Stimulated activated memory B cell treated with anti-CD40 and anti-IgM and Interleukin-4, amounts not matched to agents 10 μg/mL and 1 μg/mL and 100 μg/mL, for 72 hours (primary cell): Measurements from ENCODE around the gene ELL2.

Source experiments
- ATAC-seq: fragments of 150-1000 bp; cut with Tn5 transposase; 2 replicates; pipeline ENCODE4 v1.10.0; 2021
- H3K27ac Mint-ChIP-seq: one replicate; pipeline ENCODE4 v1.8.0; 2022; ENCODE audit warnings: mild to moderate bottlenecking, mixed read lengths
- H3K27me3 Mint-ChIP-seq: one replicate; pipeline ENCODE4 v1.8.0; 2022; ENCODE audit warnings: mixed read lengths
- H3K36me3 Mint-ChIP-seq: one replicate; pipeline ENCODE4 v1.8.0; 2022; ENCODE audit warnings: mixed read lengths
- H3K4me1 Mint-ChIP-seq: one replicate; pipeline ENCODE4 v1.8.0; 2022; ENCODE audit warnings: mixed read lengths
- H3K4me3 Mint-ChIP-seq: one replicate; pipeline ENCODE4 v1.8.0; 2022; ENCODE audit warnings: mild to moderate bottlenecking, moderate library complexity, mixed read lengths
- H3K9me3 Mint-ChIP-seq: one replicate; pipeline ENCODE4 v1.8.0; 2022; ENCODE audit warnings: mixed read lengths

Gene ELL2

DNA sequence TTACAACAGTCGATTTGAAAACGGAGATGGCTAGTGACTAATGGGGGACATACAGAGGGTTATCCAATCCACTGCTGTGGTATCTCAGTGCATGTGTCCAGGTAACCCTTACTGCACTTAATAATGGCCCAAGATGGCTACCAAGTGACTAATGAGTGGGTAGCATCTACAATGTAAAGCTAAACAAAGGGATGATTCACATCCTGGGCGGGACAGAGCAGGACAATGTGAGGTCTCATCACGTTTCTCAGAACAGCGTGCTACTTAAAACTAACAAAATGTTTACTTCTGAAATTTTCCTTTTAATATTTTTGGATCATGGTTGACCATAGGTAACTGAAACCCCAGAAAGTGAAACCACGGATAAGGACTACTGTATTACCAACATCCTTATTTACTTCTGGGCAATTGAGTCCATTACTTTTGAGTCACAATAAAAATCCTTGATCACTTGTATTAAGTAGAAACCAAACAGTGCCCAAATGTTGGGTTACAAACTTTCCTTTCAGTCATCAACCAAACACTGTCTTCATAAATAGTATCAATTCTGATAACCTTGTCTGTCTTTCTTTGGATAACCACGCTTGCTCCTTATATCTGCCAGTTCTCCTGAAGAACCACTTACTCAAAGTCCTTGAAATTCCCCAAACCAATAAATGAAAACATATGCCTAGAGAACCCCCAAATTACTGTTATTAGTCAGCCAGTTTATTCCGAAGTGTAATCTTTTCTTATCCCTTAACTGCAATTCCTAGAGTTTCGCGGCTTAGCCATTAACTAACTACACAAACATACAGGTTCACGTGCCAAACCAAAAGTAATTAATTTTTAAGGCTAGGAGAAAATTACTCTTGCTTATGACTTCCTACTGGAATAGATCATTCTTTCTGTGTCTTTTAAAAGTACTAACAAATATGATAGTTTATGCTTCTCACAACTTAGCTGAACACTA, 59.7 kb downstream of the ELL2 start:
- Mint-ChIP-seq H3K9me3 (no peaks in the 10 kb centered on the region), H3K36me3 (peaks cover 45% of the 10 kb centered on the region), H3K4me1 (no peaks in the 10 kb centered on the region), H3K27me3 (no peaks in the 10 kb centered on the region), H3K27ac (no peak overlapping the region), H3K4me3 (no peak overlapping the region)
- no peak for ATAC-seq

- ATAC-seq, result no peak
- Mint-ChIP-seq H3K27ac (no peak overlapping the region), H3K36me3 (peaks cover 48% of the 10 kb centered on the region), H3K9me3 (no peaks in the 10 kb centered on the region), H3K4me1 (no peaks in the 10 kb centered on the region), H3K27me3 (no peaks in the 10 kb centered on the region), H3K4me3 (no peak overlapping the region)
Observed at GRCh38 chr5:95900383-95900958, 61.2 kb downstream of the ELL2 start.

DNA sequence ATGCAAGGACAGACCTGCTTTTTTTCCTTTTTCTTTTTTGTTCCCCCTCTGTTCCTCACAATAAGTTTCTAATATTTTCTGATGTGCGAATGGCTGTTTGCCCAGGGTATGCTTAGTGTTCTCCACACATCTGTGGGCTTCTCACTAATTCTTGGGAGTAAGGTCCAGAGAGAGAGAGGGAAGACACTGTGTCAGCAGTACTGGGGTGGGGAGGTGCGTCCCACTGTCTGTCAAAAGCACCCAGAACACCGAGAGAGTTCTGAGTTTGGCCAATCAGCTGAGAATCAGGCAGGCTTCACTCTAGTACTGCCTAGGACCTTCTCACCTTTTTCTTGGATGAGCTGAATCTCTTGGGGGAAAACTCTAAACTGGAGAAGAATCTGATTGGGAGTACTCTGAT, 61.8 kb downstream of the ELL2 start:
- peaks cover 50% of the 10 kb centered on the region for H3K36me3 Mint-ChIP-seq

GRCh38 chr5:95899006-95899405, 62.6 kb downstream of the ELL2 start:
- no peak overlapping the region for H3K4me3 Mint-ChIP-seq
- peaks cover 49% of the 10 kb centered on the region for H3K36me3 Mint-ChIP-seq
- no peak for ATAC-seq
- H3K4me1 Mint-ChIP-seq, result no peaks in the 10 kb centered on the region
- H3K9me3 Mint-ChIP-seq, result no peaks in the 10 kb centered on the region
- H3K27ac Mint-ChIP-seq, result no peak overlapping the region
- no peaks in the 10 kb centered on the region for H3K27me3 Mint-ChIP-seq

More for the DNA sequence above, 61.8 kb downstream of the ELL2 start:
- no peaks in the 10 kb centered on the region for H3K4me1 Mint-ChIP-seq
- H3K4me3 Mint-ChIP-seq, result no peak overlapping the region
- no peak overlapping the region for H3K27ac Mint-ChIP-seq
- H3K27me3 Mint-ChIP-seq, result no peaks in the 10 kb centered on the region
- no peak for ATAC-seq
- H3K9me3 Mint-ChIP-seq, result no peaks in the 10 kb centered on the region

- Mint-ChIP-seq H3K36me3 (peaks cover 33% of the 10 kb centered on the region), H3K27me3 (no peaks in the 10 kb centered on the region), H3K9me3 (no peaks in the 10 kb centered on the region), H3K4me3 (no peak overlapping the region), H3K27ac (no peak overlapping the region), H3K4me1 (no peaks in the 10 kb centered on the region)
- ATAC-seq, result no peak
Observed at GRCh38 chr5:95895771-95896170, 65.9 kb downstream of the ELL2 start.

DNA sequence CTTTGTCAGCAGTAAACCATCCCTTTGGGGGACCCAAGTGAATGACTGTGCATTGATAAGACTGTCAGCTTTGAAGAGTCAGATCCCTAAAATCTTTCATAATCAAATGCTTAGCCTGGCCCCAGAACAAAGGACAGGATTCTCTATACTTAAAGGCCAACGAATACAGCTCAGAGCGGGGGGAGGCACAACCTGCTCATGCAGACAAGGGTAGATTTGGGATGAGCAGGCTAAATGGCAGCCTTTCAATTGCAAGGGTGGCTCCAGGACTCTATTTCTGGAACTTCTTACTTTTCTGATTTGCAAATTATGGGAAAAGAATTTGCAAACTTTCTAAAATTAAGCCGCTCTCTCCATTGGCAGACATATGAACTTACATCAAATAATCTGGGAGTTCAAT, 66.4 kb downstream of the ELL2 start:
- Mint-ChIP-seq H3K4me3 (no peak overlapping the region), H3K4me1 (no peaks in the 10 kb centered on the region), H3K27me3 (no peaks in the 10 kb centered on the region), H3K27ac (no peak overlapping the region), H3K9me3 (no peaks in the 10 kb centered on the region), H3K36me3 (peaks cover 33% of the 10 kb centered on the region)
- no peak for ATAC-seq

DNA sequence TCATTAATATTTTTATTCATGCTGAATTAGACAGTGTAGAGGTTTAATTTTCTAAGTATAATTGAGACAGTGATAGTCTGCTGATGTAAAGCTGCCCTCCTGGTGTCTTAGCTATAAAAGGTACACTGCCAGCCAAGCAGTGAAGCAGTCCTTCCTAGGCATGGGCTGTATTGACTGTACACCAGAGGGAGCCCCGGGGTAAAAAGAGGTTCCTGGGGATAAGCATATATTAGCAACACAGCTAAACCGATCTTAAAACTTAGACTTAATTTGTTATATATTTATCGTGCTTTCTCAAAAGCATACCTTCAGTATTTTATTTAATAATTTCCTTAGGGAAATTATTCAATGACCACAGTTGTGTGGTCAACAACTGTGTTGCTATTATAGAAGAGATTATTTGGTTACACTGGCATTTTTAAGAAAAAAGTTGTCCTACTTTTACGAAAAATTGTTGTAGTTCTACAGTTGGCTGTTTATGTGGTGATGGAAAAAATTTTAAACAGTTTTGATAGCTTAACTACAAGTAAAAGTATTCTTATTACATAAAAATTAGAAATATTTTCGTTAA, 68.8 kb downstream of the ELL2 start:
- Mint-ChIP-seq H3K36me3 (peaks cover 25% of the 10 kb centered on the region), H3K4me1 (no peaks in the 10 kb centered on the region), H3K27me3 (no peaks in the 10 kb centered on the region)

GRCh38 chr5:95891499-95891898, 70.2 kb downstream of the ELL2 start:
- ATAC-seq, result no peak
- no peak overlapping the region for H3K27ac Mint-ChIP-seq
- H3K27me3 Mint-ChIP-seq, result no peaks in the 10 kb centered on the region
- H3K9me3 Mint-ChIP-seq, result no peaks in the 10 kb centered on the region
- H3K4me1 Mint-ChIP-seq, result no peaks in the 10 kb centered on the region
- peaks cover 21% of the 10 kb centered on the region for H3K36me3 Mint-ChIP-seq
- H3K4me3 Mint-ChIP-seq, result no peak overlapping the region

More for the DNA sequence above, 68.8 kb downstream of the ELL2 start:
- no peak overlapping the region for H3K4me3 Mint-ChIP-seq
- ATAC-seq, result peak; percentile 57
- H3K27ac Mint-ChIP-seq, result no peak overlapping the region
- no peaks in the 10 kb centered on the region for H3K9me3 Mint-ChIP-seq

DNA sequence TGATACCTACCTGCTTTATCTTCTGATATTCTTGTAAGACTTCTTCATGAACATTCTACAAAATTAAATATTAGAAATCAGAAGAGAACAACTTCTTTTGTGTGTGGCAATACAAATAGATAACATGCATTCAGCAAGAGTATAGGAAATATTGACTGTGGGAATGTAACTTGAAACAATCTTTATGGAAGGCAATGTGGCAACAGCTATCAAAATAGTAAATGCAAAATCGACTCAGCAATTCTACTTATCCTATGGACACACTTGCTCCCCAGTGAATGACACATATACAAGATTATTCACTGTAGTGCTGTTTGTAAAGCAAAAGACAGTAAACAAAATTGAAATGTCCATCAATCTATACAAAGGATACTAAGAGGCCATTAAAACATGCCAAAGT, 72.6 kb downstream of the ELL2 start:
- H3K4me3 Mint-ChIP-seq, result no peak overlapping the region
- H3K27me3 Mint-ChIP-seq, result no peaks in the 10 kb centered on the region
- no peak for ATAC-seq
- peaks cover 6% of the 10 kb centered on the region for H3K4me1 Mint-ChIP-seq
- no peaks in the 10 kb centered on the region for H3K9me3 Mint-ChIP-seq
- H3K27ac Mint-ChIP-seq, result no peak overlapping the region
- H3K36me3 Mint-ChIP-seq, result peaks cover 6% of the 10 kb centered on the region

GRCh38 chr5:95887977-95888376, 73.7 kb downstream of the ELL2 start:
- H3K27me3 Mint-ChIP-seq, result no peaks in the 10 kb centered on the region
- peaks cover 6% of the 10 kb centered on the region for H3K36me3 Mint-ChIP-seq
- H3K4me1 Mint-ChIP-seq, result peaks cover 16% of the 10 kb centered on the region
- no peak overlapping the region for H3K4me3 Mint-ChIP-seq
- H3K9me3 Mint-ChIP-seq, result no peaks in the 10 kb centered on the region
- no peak for ATAC-seq
- no peak overlapping the region for H3K27ac Mint-ChIP-seq

DNA sequence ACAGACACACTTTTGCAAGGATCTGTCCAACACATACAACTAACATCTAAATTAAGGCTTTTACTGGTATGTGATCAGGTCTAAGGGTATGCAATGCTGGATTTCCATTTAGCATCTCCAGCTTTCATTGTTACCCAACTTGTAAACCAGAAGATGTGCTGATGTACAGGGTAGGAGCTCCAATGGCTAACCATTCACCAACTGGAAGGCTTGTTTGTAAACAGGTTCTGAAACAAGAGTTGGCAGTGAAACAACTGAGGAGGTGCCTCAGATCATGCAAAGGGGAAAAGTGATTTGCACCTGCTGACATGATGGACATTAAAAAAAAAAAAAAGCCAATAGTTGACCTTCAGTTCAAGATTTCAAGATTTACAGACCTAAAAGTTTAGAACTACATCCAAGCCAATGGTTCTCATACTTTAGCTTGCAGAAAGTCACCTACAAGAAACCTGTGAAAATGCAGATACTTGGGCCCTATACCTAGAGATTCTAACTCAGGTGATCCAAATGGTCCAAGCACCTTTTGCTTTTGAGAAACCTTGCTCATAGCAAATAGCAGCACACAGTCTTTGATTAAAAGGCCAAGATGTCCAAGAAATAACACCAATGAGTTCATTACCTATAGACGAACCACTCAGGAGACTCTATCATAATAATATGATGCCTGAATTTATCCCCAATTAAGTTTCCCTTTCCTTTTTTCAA, 75.2 kb downstream of the ELL2 start:
- peaks cover 16% of the 10 kb centered on the region for H3K4me1 Mint-ChIP-seq
- H3K27ac Mint-ChIP-seq, result no peak overlapping the region
- no peaks in the 10 kb centered on the region for H3K9me3 Mint-ChIP-seq
- H3K27me3 Mint-ChIP-seq, result no peaks in the 10 kb centered on the region
- H3K4me3 Mint-ChIP-seq, result no peak overlapping the region
- peaks cover 6% of the 10 kb centered on the region for H3K36me3 Mint-ChIP-seq
- ATAC-seq, result no peak

GRCh38 chr5:95884511-95884910, 77.1 kb downstream of the ELL2 start:
- H3K9me3 Mint-ChIP-seq, result no peaks in the 10 kb centered on the region
- peaks cover 6% of the 10 kb centered on the region for H3K36me3 Mint-ChIP-seq
- H3K4me3 Mint-ChIP-seq, result no peak overlapping the region
- H3K27ac Mint-ChIP-seq, result peak overlapping the region; percentile 36
- no peaks in the 10 kb centered on the region for H3K27me3 Mint-ChIP-seq
- H3K4me1 Mint-ChIP-seq, result peaks cover 16% of the 10 kb centered on the region
- no peak for ATAC-seq

DNA sequence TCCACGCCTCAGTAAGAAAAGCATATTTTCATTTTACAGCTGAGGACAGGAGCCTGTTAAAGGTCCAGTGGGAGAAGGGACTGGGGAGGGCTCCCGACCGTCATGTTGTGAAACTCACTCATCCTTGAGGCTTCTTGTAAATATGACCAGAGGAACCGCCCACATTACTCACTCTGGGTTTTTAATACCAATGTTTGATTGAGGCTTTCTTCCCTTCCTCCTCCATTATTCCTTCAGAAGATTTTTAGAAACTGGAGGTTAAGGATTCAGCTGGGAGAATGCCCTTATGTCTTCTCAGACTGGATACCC, 77.7 kb downstream of the ELL2 start:
- Mint-ChIP-seq H3K36me3 (peaks cover 6% of the 10 kb centered on the region), H3K4me3 (peak overlapping the region; percentile 0), H3K27ac (peak overlapping the region; percentile 36), H3K27me3 (no peaks in the 10 kb centered on the region), H3K4me1 (peaks cover 18% of the 10 kb centered on the region), H3K9me3 (no peaks in the 10 kb centered on the region)
- peak; percentile 69 for ATAC-seq

- Mint-ChIP-seq H3K27me3 (no peaks in the 10 kb centered on the region), H3K36me3 (peaks cover 6% of the 10 kb centered on the region), H3K4me3 (peak overlapping the region; percentile 0)
Observed at GRCh38 chr5:95883185-95884016, 78.2 kb downstream of the ELL2 start.

DNA sequence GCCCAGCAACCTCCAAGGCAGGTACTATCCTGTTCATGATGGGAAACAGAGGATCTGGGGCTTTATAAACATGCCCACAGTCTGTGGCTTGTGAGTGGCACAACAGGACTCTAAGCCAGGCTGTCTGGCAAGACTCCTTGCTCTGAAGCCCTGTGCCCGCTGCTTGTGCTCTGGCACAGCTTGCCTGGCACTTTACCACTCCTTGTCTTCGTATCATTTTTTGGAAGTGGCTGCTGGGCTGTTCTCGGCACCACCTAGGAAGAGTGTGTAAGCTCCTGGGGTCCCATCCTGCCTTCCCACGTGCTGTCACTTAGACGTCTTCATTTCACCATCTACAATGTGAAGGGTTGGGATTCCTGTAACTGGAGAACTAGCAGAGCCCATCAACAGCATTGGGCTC, 79.8 kb downstream of the ELL2 start:
- ATAC-seq, result no peak
- H3K27ac Mint-ChIP-seq, result no peak overlapping the region

More at GRCh38 chr5:95883185-95884016, 78.2 kb downstream of the ELL2 start:
- Mint-ChIP-seq H3K4me1 (peaks cover 24% of the 10 kb centered on the region), H3K27ac (peak overlapping the region; percentile 36), H3K9me3 (no peaks in the 10 kb centered on the region)
- peak; percentile 59 for ATAC-seq

More for the DNA sequence above, 79.8 kb downstream of the ELL2 start:
- H3K4me3 Mint-ChIP-seq, result no peak overlapping the region
- H3K36me3 Mint-ChIP-seq, result no peaks in the 10 kb centered on the region
- H3K9me3 Mint-ChIP-seq, result no peaks in the 10 kb centered on the region
- no peaks in the 10 kb centered on the region for H3K27me3 Mint-ChIP-seq
- peaks cover 31% of the 10 kb centered on the region for H3K4me1 Mint-ChIP-seq
